ENCODE data around the gene FAM53B. TPM values are rescaled to one million over a fixed set of nuclear protein-coding genes. Genes with fewer than 3 reads are reported as not detected.

Gene FAM53B
- total RNA-seq, 4 donors from 2014 or later = 72.7 to 92.1 (median 80.5) TPM

DNA sequence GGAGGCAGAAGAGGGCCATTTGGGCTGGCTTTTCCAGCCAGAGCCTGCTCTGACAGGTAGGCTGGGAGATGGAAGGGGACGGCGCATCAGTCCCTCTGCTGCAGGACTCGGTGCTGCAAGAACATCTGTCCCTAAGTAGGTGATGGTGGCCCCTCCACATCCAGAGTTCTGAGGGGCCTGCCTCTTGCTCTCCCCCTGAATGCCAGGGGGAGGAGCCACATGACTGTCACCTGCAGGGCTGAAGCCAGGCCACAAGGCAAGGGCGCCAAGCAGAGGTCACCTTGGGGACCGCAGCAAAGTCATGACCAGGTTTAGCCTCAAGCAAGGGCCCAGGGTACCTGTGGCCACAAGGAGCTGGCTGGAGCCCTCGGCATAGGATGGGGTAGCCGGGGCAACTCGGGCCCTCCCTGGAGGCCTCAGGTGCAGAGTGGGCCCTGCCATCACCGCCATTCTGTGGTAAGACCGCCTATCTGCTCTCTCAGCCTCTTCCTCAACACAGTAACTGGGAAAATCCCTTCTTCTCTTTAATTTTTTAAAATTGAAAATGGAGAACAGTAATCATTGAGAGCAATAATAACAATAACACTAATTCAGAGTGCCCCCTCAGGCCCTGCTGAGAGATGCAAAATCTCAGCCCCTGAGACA, 99.3 kb downstream of the FAM53B start:
- H3K27ac ChIP-seq = peak overlapping the region in 1 of 4 donors; percentile 87
- H3K4me3 ChIP-seq = no peak overlapping the region
- H3K36me3 ChIP-seq = no peaks in the 10 kb centered on the region
- TF ChIP-seq POLR2A (IDR thresholded peaks at IDR 0.05) (no peak), CTCF (IDR thresholded peaks at IDR 0.05) (no peak)
- DNase-seq = no peak
- H3K4me1 ChIP-seq = peaks cover 21 to 72% (median 56%) of the 10 kb centered on the region in 4 donors
- H3K27me3 ChIP-seq = no peaks in the 10 kb centered on the region
- no peaks in the 10 kb centered on the region for H3K9me3 ChIP-seq

GRCh38 chr10:124644236-124644635, 99.9 kb downstream of the FAM53B start:
- TF ChIP-seq CTCF (IDR thresholded peaks at IDR 0.05) (no peak), POLR2A (IDR thresholded peaks at IDR 0.05) (no peak)
- Histone ChIP-seq H3K27me3 (no peaks in the 10 kb centered on the region), H3K9me3 (no peaks in the 10 kb centered on the region), H3K36me3 (no peaks in the 10 kb centered on the region), H3K27ac (peak overlapping the region in 1 of 4 donors; percentile 87), H3K4me3 (no peak overlapping the region), H3K4me1 (peaks cover 21 to 66% (median 52%) of the 10 kb centered on the region in 4 donors)
- DNase-seq = no peak

- TF ChIP-seq POLR2A (IDR thresholded peaks at IDR 0.05) = no peak
- TF ChIP-seq CTCF (IDR thresholded peaks at IDR 0.05) = no peak
- no peaks in the 10 kb centered on the region for H3K27me3 ChIP-seq
- no peak for DNase-seq
- peak overlapping the region in 1 of 4 donors; percentile 87 for H3K27ac ChIP-seq
- no peaks in the 10 kb centered on the region for H3K36me3 ChIP-seq
- no peak overlapping the region for H3K4me3 ChIP-seq
- H3K9me3 ChIP-seq = no peaks in the 10 kb centered on the region
- H3K4me1 ChIP-seq = peaks cover 21 to 58% (median 44%) of the 10 kb centered on the region in 4 donors
Measured at GRCh38 chr10:124643330-124644009, 100.7 kb downstream of the FAM53B start.

DNA sequence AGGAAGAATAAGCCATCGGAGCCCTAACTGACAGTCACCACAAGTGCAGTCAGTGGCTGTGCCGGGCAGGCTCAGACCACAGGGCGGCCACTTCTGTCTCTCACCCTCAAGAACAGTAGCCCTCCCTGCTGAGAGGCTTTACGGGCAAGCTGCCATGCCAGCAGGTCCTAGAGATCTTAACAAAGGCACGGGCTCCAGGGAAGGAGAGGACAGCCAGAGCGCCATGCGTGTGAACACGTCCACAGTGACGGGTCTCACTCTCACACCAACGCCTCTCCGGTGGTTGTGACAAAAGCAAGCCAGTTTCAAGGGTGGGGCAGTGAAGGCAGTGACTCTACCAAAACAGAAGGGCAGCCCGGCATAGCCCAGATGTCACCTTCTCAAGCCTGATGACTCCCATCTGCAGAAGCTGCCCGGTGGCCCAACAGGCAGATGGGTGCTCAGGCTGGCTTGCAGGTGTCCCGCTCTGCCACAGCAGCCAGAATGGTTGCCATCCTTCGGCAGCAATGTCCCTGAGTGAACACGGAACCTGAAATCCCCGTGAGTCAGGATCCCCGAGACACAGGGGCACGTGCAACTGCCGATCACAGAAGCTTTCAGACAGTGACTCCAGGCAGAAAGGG, 102.0 kb downstream of the FAM53B start:
- no peak for DNase-seq

More for the DNA sequence above, 102.0 kb downstream of the FAM53B start:
- peaks cover 14 to 46% (median 35%) of the 10 kb centered on the region in 4 donors for H3K4me1 ChIP-seq
- no peaks in the 10 kb centered on the region for H3K9me3 ChIP-seq
- H3K27me3 ChIP-seq = no peaks in the 10 kb centered on the region
- H3K27ac ChIP-seq = peak overlapping the region; percentile 41 to 68 (median 58)
- H3K36me3 ChIP-seq = no peaks in the 10 kb centered on the region
- H3K4me3 ChIP-seq = no peak overlapping the region
- TF ChIP-seq POLR2A (IDR thresholded peaks at IDR 0.05) (no peak), CTCF (IDR thresholded peaks at IDR 0.05) (no peak)

Measured in Peyer's patch (tissue), 4 donors.